GM12872 (cell line): ENCODE results near the gene ZNF136.

Source experiments
- TF ChIP-seq, protein P1 (sequence below): IDR thresholded peaks from 3 replicates; pipeline ENCODE4 v1.5.1; 2011; ENCODE audit warnings: low read depth, mild to moderate bottlenecking, low read length, moderate library complexity; ENCODE audit not compliant: insufficient read depth

Gene ZNF136

DNA sequence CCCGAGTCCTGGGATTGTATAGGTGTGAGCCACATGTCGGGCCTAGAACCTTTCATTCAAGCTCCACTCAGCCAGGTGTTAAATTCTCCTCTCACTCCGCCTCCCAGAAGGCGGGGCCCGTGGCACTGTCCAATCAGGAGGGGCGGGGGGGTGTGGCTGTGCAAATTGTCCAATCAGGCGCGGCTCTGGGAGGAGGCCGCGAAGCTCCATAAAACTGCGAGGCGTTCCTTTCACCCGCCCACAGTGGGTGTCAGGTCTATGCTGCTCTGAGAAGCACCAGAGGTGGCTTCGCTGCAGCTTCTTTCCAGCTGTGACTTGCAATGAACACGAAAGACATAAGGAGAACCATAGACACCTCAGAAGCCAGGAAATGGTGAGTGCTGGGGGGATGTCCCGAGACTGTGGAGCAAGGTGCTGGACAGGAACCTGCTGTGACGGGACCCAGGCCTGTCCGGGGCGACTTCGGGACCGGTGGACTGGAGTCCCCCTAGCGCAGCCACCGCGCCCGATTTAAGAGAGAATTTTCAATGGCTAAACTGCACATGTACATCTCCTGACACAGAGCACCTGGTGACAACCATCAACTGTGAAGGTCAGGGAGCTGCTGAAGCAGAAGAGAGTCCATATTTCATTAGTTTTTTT, 3.0 kb upstream of the ZNF136 start:
- TF ChIP-seq, protein P1, sequence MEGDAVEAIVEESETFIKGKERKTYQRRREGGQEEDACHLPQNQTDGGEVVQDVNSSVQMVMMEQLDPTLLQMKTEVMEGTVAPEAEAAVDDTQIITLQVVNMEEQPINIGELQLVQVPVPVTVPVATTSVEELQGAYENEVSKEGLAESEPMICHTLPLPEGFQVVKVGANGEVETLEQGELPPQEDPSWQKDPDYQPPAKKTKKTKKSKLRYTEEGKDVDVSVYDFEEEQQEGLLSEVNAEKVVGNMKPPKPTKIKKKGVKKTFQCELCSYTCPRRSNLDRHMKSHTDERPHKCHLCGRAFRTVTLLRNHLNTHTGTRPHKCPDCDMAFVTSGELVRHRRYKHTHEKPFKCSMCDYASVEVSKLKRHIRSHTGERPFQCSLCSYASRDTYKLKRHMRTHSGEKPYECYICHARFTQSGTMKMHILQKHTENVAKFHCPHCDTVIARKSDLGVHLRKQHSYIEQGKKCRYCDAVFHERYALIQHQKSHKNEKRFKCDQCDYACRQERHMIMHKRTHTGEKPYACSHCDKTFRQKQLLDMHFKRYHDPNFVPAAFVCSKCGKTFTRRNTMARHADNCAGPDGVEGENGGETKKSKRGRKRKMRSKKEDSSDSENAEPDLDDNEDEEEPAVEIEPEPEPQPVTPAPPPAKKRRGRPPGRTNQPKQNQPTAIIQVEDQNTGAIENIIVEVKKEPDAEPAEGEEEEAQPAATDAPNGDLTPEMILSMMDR = no peak

DNA sequence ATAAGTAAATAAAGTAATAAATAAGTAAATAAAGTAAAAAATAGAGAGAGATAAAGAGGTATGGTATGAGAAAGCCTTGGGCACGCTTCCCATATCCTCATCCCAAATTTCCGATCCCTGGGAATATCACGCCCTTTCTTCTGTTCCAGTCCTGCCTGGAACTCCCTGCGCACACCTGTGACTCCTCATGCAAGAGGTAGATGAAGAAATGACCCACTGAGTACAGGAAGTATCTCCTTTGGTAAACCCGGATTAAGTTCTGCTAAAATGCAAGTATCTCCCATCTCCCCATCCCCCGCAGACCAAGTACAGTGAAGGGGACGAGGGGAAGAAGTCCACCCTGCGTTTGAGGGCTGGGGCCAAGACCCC, 399 bp upstream of the ZNF136 start:
- TF ChIP-seq, protein P1 = no peak

DNA sequence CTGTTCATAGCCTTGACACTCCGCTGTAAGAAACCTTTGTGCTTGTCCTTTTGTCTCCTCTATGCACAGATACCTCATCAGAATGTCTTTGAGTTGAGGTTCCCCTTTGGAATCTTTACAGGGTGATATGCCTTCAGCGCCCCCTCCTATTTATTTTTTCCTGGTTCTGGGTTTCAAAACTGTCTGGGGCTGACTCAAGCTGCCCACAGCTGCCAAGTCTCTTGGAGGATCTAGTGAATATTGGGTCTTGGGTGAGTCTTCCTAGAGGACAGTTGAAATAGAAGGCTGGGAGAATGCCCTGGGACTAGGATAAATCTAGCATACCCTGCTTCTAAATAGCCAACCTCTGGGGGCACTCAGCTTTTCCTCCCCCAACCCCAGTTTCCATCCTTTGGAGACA, 930 bp downstream of the ZNF136 start:
- TF ChIP-seq, protein P1 = no peak

DNA sequence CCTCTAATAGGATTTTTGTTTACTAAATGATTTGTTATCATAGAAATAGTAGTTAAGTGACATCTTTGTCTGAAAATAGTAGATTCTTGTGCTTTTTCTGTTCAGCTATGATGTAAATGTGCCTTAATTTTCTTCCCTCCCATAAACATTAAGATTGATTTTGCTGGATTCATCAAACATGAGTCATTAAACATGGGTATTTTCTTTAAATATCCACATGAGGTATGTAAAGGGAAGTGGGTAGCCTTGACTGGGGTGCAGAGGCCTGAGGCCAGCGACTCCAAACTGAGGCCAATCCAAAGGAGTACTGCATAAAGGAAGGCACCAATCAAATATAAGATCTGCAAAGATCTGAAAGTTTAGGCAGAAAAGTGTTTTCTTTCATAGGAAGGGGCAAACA, 3.7 kb downstream of the ZNF136 start:
- TF ChIP-seq, protein P1 = no peak

DNA sequence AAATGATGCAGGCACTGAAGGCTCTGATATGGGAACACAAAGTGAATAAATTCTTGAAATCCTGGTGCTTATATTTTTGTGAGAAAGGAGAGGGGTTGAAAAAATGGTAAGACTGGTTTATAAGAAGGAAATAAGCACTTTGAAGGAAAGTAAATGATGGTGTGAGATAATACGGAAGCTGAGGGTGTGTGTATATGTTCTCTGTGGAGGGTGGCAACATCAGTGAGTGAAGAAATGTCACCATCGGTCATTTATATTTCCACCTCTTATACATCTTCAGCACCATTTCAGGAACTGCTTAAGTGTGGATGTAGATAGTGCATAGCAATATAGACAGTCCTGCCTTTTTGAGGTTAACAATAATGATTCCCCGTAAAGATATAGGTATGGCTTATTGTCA, 17.5 kb downstream of the ZNF136 start:
- TF ChIP-seq, protein P1 = no peak

DNA sequence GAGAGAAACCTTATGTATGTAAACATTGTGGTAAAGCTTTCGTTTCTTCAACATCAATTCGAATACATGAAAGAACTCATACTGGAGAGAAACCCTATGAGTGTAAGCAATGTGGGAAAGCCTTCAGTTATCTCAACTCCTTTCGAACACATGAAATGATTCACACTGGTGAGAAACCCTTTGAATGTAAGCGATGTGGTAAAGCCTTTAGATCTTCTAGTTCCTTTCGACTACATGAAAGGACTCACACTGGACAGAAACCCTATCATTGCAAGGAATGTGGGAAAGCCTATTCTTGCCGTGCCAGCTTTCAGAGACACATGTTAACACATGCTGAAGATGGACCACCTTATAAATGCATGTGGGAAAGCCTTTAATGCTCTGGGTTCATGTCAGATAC, 24.7 kb downstream of the ZNF136 start:
- TF ChIP-seq, protein P1 = no peak

DNA sequence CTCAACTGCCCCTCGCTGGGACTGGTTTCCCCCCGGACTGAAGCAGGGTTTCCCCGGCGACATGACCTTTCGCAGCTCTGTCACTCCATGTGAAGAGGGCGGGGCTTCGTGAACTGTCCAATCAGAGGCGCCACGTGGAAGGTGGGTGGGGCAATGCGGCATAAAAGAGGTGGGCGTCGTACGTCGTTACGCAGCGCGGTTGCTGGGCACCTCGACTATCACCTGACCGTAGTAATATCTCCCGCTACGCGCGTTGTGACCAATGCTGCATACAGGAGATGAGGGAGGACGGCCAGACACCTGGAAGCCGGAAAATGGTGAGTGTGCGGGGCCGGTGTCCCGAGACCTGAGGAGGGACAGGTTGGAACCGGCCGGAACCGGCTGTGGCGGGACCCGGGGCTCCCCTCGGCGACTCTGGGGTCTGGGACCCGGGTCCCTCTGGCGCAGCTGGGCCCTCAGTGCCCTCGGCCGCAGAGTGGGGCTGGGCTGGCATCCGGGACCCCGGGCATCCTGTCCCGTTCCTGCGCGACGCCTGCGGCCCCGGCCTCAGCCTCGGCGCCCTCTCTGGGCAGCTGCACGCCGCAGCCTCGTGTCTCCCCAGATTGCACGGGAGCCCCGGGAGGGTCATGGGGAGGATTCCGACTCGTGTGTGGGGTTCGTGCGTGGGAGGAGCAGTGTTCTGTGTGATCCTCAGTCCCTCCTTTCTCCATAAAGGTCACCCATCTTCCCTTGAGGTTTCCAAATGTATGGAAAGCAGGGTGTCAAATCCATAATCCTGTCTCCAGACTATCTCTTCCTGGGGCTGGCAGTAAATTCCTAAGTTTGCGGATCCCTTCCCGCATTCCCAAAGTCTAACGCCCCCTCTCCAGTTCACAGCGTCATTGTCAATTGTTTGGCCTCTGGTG, 32.2 kb downstream of the ZNF136 start:
- TF ChIP-seq, protein P1 = no peak
